ENCODE results near the gene PITX3.

Gene PITX3

DNA sequence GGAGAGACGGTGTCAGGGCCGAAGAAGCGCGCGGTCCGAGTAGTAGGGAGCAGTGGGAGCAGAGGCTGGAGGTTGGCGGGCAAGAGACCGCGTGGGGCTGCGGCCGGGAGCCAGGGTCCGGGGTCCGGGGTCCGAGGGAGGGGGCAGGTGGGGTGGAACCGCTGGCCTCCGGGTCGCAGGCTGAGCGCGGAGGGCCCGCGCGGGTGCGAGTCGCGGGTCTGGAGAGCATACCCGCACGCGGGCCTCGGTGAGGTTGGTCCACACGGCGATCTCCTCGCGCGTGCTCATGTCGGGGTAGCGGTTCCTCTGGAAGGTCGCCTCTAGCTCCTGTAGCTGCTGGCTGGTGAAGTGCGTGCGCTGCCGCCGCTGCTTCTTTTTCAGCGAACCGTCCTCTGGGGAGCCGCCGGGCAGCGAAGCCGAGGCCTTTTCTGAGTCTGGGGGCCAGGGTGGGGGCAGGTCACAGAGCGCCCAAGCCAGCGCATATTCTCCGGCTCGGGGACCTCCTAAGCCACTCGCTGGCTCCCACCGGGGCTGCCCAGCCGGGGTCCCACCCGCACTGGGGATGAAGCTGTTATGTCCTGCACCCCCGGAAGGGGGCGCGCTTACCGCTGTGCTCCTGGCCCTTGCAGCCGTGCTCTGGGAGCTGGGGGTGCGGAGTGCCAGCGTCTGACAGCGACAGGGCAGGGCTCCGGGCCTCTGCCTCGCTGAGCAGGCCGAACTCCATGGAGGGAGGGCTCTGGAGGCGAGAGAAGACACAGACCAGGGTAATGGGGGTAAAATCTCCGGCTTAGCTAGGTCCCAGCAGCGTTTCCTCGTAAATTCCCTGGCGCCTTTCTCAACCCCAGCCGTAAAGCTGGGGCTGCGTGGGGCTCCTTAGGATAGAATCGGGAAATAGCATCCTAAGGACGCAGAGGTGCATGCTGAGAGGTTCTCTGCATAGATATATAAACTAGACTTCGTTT lies 9.7 kb downstream of the PITX3 start:
- peak; percentile 32 for ATAC-seq
- TF ChIP-seq ZNF8 (CRISPR knock-in tag; IDR thresholded peaks at IDR 0.05): no peak
- no peak for TF ChIP-seq SNAI2 (CRISPR knock-in tag; IDR thresholded peaks at IDR 0.05)
- TF ChIP-seq, protein P1, sequence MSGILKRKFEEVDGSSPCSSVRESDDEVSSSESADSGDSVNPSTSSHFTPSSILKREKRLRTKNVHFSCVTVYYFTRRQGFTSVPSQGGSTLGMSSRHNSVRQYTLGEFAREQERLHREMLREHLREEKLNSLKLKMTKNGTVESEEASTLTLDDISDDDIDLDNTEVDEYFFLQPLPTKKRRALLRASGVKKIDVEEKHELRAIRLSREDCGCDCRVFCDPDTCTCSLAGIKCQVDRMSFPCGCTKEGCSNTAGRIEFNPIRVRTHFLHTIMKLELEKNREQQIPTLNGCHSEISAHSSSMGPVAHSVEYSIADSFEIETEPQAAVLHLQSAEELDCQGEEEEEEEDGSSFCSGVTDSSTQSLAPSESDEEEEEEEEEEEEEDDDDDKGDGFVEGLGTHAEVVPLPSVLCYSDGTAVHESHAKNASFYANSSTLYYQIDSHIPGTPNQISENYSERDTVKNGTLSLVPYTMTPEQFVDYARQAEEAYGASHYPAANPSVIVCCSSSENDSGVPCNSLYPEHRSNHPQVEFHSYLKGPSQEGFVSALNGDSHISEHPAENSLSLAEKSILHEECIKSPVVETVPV (CRISPR knock-in tag; IDR thresholded peaks at IDR 0.05): no peak
- TF ChIP-seq ZFP30 (CRISPR knock-in tag; IDR thresholded peaks at IDR 0.05): no peak
- no peak for TF ChIP-seq PPARA (CRISPR knock-in tag; IDR thresholded peaks at IDR 0.05; ENCODE audit: borderline replicate concordance)
- no peak for TF ChIP-seq ZFP3 (CRISPR knock-in tag; IDR thresholded peaks at IDR 0.05)
- no peak for TF ChIP-seq BACH2 (CRISPR knock-in tag; IDR thresholded peaks at IDR 0.05; ENCODE audit: borderline replicate concordance)
- TF ChIP-seq ISL1 (CRISPR knock-in tag; IDR thresholded peaks at IDR 0.05): no peak

DNA sequence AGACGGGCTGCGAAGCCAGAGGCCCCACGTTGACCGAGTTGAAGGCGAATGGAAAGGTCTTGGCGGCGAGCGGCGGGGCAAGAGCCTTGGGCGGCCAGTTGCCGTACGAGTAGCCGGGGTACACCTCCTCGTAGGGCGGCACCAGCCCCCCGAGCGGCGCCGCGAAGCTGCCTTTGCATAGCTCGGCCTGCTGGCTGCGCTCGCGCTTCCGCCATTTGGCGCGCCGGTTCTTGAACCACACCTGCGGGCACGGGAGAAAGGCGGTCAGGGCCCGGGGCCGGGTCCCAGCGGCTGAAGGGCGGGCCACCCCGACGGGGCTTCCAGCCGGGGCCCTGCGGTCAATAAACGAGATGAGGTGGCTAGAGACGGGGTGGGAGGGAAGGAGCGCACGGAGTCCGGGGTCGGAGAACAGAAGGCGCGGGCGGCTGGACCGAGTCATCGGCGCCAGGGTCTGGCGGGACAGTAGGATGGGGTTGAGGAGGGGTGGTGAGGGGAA lies 10.4 kb downstream of the PITX3 start:
- peak; percentile 9; the same call in 2 of the 3 replicates for ATAC-seq
- TF ChIP-seq, protein P1 (CRISPR knock-in tag; IDR thresholded peaks at IDR 0.05): no peak
- TF ChIP-seq ZFP3 (CRISPR knock-in tag; IDR thresholded peaks at IDR 0.05): no peak
- no peak for TF ChIP-seq ZNF565 (CRISPR knock-in tag; conservative IDR thresholded peaks at IDR 0.05; ENCODE audit: low read depth)
- TF ChIP-seq, protein P2, sequence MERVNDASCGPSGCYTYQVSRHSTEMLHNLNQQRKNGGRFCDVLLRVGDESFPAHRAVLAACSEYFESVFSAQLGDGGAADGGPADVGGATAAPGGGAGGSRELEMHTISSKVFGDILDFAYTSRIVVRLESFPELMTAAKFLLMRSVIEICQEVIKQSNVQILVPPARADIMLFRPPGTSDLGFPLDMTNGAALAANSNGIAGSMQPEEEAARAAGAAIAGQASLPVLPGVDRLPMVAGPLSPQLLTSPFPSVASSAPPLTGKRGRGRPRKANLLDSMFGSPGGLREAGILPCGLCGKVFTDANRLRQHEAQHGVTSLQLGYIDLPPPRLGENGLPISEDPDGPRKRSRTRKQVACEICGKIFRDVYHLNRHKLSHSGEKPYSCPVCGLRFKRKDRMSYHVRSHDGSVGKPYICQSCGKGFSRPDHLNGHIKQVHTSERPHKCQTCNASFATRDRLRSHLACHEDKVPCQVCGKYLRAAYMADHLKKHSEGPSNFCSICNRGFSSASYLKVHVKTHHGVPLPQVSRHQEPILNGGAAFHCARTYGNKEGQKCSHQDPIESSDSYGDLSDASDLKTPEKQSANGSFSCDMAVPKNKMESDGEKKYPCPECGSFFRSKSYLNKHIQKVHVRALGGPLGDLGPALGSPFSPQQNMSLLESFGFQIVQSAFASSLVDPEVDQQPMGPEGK (CRISPR knock-in tag; IDR thresholded peaks at IDR 0.05; ENCODE audit: borderline replicate concordance): no peak
- TF ChIP-seq OSR1 (CRISPR knock-in tag; IDR thresholded peaks at IDR 0.05): no peak
- no peak for TF ChIP-seq CSDC2 (CRISPR knock-in tag; IDR thresholded peaks at IDR 0.05)
- TF ChIP-seq, protein P3, sequence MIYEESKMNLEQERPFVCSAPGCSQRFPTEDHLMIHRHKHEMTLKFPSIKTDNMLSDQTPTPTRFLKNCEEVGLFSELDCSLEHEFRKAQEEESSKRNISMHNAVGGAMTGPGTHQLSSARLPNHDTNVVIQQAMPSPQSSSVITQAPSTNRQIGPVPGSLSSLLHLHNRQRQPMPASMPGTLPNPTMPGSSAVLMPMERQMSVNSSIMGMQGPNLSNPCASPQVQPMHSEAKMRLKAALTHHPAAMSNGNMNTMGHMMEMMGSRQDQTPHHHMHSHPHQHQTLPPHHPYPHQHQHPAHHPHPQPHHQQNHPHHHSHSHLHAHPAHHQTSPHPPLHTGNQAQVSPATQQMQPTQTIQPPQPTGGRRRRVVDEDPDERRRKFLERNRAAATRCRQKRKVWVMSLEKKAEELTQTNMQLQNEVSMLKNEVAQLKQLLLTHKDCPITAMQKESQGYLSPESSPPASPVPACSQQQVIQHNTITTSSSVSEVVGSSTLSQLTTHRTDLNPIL (CRISPR knock-in tag; IDR thresholded peaks at IDR 0.05; ENCODE audit: low read depth): no peak
- no peak for TF ChIP-seq RARB (CRISPR knock-in tag; IDR thresholded peaks at IDR 0.05)
- TF ChIP-seq ZFP30 (CRISPR knock-in tag; IDR thresholded peaks at IDR 0.05): no peak
- no peak for TF ChIP-seq TOX (CRISPR knock-in tag; IDR thresholded peaks at IDR 0.05; ENCODE audit: borderline replicate concordance)
- TF ChIP-seq SNAI2 (CRISPR knock-in tag; IDR thresholded peaks at IDR 0.05): no peak
- TF ChIP-seq, protein P4, sequence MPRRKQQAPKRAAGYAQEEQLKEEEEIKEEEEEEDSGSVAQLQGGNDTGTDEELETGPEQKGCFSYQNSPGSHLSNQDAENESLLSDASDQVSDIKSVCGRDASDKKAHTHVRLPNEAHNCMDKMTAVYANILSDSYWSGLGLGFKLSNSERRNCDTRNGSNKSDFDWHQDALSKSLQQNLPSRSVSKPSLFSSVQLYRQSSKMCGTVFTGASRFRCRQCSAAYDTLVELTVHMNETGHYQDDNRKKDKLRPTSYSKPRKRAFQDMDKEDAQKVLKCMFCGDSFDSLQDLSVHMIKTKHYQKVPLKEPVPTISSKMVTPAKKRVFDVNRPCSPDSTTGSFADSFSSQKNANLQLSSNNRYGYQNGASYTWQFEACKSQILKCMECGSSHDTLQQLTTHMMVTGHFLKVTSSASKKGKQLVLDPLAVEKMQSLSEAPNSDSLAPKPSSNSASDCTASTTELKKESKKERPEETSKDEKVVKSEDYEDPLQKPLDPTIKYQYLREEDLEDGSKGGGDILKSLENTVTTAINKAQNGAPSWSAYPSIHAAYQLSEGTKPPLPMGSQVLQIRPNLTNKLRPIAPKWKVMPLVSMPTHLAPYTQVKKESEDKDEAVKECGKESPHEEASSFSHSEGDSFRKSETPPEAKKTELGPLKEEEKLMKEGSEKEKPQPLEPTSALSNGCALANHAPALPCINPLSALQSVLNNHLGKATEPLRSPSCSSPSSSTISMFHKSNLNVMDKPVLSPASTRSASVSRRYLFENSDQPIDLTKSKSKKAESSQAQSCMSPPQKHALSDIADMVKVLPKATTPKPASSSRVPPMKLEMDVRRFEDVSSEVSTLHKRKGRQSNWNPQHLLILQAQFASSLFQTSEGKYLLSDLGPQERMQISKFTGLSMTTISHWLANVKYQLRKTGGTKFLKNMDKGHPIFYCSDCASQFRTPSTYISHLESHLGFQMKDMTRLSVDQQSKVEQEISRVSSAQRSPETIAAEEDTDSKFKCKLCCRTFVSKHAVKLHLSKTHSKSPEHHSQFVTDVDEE (CRISPR knock-in tag; IDR thresholded peaks at IDR 0.05): no peak
- TF ChIP-seq PPARA (CRISPR knock-in tag; IDR thresholded peaks at IDR 0.05; ENCODE audit: borderline replicate concordance): no peak
- no peak for TF ChIP-seq BACH2 (CRISPR knock-in tag; IDR thresholded peaks at IDR 0.05; ENCODE audit: borderline replicate concordance)

DNA sequence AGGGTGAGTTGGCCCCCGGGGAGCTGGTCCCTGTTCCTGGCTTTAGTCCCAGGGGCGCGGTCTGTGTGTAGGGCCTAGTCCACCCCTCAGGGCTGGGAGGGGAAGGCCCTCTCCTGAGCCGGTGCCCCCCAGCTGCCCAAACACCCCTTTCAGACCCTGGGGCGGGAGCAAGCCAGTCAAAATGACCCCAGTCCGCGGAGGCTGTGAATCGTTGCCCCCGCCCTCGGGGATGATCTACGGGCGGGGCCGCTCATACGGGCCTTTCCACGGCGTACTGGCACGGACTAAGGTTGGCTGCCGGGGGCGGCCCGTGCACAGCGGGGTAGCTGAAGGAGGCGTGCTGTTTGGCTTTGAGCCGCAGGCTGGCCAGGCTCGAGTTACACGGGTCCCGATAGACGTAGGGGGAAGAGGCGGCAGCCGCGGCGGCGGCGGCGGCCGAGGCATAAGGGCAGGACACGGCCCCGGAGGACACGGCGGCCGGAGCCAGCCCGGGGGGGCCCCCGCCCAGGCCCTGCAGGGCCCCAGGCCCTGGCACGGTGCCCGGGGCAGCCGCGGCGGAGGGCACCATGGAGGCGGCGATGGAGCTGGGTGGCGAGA lies 10.9 kb downstream of the PITX3 start:
- ATAC-seq: peak; percentile 62
- TF ChIP-seq TCF4 (CRISPR knock-in tag; IDR thresholded peaks at IDR 0.05; ENCODE audit: borderline replicate concordance) (no peak), ARNTL (CRISPR knock-in tag; IDR thresholded peaks at IDR 0.05; ENCODE audit: borderline replicate concordance, low read depth) (no peak), ZFP30 (CRISPR knock-in tag; IDR thresholded peaks at IDR 0.05) (no peak), PPARA (CRISPR knock-in tag; IDR thresholded peaks at IDR 0.05; ENCODE audit: borderline replicate concordance) (no peak), ZFP3 (CRISPR knock-in tag; IDR thresholded peaks at IDR 0.05) (no peak), OSR1 (CRISPR knock-in tag; IDR thresholded peaks at IDR 0.05) (no peak), SNAI2 (CRISPR knock-in tag; IDR thresholded peaks at IDR 0.05) (no peak), BACH2 (CRISPR knock-in tag; IDR thresholded peaks at IDR 0.05; ENCODE audit: borderline replicate concordance) (no peak), ZNF565 (CRISPR knock-in tag; conservative IDR thresholded peaks at IDR 0.05; ENCODE audit: low read depth) (no peak), ISL1 (CRISPR knock-in tag; IDR thresholded peaks at IDR 0.05) (no peak), ZC3H10 (CRISPR knock-in tag; IDR thresholded peaks at IDR 0.05) (no peak), ESRRG (CRISPR knock-in tag; IDR thresholded peaks at IDR 0.05) (no peak)
- TF ChIP-seq, protein P4 (CRISPR knock-in tag; IDR thresholded peaks at IDR 0.05): no peak
- TF ChIP-seq, protein P1 (CRISPR knock-in tag; IDR thresholded peaks at IDR 0.05): no peak

Data from SK-N-SH treated with all-trans-retinoic acid at 6 μM for 48 hours (cell line).